ENCODE results near the gene ADARB2.

ADARB2 gene

DNA sequence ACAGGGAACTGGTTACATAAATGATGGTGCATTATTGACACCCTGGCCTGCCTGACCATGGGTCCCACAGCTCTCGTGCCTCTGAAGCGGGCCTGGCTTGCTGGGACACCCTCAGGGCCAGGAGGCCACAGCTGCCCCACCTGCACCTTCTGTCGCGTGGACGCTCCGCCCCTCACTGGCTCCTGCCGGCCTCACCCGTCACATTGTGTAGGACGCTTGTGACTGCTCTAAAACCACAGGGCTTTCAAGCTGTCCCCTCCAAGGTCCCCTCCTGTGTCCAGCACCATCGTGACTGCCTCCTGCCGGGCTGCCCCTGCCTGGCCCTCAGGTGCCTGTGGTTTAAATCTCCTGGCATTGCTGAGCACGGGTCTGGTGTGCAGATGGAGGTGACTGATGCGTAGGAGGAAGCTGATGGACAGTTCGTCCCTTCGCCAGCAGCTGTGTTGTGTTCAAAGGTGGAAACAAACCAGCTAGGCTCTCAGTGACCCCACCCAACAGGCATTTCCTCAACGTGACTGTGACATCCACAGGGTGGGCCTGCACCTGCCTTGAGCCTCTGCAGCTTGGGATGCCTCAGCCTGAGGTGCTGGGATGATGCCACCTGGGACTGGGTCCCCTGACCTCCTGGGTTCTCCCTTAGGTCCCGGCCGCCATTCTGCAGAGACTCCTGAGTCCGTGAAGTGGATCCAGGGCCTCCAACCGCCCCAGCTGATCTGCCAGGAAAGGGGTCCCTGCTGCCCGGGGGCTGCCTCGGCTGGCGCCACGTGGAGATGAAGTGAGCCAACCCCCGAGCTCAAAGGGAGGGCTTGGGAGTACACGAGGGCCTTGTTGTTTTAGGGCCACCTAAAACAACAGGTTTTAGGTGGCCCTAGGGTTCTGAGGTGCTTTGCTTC is 532.6 kb downstream of the ADARB2 start:
- no peak for DNase-seq (ENCODE audit: low spot score)

DNA sequence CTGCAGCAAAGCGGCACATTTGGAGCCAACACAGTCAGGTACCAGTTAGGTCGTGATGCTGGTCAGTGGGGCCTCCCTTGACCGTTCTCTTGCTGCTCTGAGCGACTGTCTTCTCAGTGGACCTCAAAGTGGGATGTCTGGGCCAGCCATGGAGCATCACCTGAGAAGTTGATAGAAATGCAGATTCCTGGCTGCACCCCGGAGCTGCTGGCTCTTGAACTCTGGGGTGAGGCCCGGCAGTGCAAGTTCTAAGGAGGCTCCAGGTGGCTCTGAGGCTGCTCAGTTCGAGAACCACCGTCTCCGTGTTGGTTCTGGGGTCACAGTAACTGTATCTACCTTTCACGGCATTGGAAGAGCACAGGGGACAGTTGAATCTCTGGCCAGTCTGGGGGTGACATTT is 533.6 kb downstream of the ADARB2 start:
- no peak for DNase-seq (ENCODE audit: low spot score)

DNA sequence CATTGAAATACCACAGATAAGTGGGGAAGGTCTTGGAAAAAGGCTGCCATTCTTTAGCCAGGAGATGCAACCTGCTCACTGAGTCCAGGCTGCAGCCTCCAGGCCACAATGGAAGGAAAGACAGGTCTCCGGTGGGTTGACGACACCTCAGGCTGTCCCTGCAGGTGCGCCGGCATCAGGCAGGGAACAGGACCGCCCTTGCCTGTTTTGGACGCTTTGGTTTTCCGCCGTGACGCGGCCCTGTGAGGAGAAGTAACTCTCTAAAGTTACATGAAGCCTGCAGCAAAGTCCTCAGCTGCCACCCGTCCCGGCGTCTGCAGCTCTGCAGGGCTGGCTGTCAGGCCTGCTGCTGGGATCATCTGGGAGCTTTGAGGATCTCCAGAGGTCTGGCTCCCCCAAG is 534.1 kb downstream of the ADARB2 start:
- DNase-seq (ENCODE audit: low spot score): no peak

DNA sequence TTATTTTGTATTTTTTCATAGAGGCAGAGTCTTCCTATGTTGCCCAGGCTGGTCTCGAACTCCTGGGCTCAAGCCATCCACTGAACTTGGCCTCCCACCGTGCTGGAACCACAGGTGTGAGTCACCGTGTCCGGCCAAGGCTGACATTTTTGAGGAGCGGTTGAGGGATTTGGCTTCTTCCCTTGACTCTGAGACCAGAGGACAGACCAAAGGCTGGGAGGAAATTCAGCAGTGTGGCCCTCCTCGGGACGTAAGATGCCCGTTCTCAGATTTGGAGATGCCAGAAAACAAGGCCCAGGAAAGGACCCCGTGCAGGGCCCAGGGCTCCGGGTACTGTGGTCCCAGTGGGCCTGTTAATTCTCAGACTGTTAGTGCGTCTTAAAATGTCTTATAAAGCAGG is 535.0 kb downstream of the ADARB2 start:
- DNase-seq (ENCODE audit: low spot score): no peak

DNA sequence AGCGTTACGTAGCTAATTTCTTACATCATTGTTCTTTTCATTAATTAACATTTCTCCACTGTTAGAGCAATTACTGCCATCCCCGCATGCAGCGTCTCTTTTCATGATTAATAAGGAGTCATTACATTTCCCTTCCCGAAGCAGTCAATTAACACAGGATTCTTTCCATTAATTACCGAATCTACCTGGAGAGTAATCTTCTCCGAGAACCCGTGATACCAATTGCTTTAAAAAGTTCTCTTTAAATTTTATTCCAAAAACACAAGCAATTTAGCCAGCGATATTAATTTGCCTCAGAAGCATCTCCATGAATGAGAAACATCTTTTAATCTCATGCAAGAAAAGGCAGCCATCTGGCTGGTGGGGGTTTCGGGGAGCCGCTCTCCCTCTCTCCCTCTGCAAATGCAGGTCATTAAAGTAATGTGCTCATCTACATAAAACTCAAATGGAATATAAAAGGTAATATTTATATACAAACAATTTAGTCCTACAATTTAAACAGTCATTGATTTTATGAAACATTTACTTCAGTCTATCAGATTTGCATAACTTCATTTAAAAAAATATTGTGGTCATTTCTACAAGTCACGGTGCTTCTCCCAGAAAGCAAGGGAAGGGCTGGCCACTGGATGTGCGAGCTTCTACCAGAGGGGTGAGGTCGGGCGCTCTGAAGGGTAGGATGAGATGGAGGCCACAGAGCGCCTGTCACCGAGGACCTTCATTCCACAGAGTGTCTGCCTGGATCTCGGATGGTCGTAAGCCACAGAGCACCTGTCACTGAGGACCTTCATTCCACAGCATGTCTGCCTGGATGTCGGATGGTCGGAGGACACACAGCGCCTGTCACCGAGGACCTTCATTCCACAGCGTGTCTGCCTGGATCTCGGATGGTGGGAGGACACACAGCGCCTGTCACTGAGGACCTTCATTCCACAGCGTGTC is 536.2 kb downstream of the ADARB2 start:
- no peak for DNase-seq (ENCODE audit: low spot score)

DNA sequence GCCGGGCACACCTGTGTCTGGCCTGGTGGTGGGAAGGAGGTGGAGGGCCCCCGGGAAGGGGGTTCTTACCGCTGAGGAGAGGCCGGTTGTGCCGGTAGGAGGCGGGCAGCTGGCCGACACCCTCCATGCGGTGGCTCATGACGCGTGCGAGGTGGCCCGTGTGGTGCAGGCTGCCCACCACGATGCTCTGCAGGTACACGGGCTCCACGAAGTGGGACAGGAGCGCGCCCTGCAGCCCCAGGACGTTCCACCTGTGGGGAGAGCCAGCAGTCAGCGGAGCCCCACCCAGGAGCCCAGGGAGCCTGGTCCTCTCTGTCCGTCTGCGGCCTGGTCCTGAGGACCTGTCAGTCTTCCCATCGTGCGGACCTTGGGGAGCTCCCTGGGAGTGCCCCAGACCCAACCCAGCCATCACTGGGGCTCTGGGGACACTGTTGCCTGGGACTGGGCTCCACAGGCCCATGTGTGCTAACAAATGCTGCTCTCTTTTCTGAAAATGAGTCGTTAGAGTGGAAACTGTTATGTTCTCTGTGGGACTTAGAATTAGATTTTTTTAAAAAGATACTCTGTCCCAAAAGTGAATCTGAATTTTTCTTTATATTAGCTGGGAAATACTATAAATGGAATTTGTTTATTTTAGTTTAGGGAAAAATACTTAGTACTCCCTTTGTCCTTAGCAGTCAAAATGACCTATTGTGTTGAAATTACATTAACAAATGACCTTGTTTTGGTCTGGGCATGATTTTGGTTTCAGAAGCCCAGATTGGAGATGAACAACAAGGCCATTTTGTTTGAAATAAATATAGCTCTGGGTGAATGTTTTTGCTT is 537.2 kb downstream of the ADARB2 start:
- DNase-seq (ENCODE audit: low spot score): no peak

DNA sequence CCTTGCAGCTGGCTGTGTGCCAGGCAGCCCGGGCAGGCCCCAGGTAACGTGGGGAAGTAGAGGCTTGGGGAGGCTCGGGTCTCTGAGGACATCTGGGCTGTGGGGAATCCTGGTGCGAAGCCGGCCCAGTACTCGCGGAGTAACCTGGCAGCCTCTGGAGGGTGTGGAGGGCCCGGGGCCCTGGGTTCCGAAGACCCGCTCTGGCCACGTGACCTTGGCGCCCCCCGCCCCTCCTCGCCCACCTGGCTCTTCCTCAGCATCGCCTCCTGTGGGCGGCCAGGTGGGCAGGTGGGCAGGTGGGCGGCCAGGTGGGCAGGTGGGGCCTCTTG is 538.0 kb downstream of the ADARB2 start:
- no peak for DNase-seq (ENCODE audit: low spot score)

DNA sequence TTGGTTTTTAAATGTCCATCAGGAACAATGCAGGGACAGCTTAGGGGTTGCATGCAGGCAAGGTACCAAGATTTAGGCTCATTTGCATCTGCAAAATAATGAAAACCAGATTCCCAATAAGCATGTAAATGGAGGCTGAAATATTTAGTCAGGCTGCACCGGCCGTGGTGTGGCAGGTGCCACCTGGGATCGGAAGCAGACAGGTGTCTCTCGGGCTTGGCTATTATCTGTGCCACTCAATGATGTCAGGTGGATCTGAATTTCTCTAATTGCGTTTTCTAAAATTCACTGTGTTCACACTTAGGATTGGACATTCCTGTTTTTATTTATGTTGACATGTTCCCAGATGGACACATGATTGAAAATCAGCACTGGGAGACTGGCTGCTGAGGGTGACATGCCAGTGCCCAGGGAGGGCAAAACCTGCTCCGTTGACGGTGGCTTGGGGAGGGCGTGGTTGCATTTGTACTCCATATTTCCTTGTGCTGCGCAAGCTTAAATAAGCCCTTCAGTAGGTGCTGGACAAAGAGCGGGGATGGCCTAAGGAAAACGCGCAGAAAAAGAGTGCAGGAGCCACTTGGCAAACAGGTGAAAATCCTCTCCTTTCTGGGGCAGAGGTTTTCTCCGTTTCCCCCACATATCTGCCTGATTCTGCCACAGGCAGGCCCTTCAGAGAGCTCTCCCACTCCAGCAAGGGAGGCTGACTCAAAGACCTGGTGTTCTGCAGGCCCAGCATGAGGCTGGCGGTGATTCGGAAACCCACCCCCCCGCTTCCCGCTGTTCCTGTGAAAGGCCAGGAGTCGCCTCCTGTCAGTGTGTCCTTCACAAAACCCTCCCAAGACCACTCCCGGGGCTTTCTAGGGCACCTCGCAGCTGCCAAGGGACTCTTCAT is 538.6 kb downstream of the ADARB2 start:
- no peak for DNase-seq (ENCODE audit: low spot score)

DNA sequence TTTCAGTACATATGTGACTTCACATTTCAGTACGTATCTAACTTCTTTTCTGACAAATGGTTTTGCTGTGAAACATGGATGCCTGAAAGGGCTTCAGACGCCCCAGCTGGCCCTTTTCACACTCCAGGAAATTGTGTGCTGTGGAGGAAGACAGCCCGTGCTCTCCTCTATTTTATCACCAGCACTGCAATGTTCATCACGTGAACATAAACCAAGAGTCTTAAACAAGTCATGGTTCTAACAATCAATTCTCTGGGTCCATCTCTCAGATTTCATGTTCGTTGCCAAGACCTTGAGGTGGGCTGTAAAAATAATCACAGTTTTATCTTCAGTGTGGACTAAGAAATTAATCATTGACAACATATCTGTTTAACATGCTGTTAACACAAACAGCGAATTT is 539.9 kb downstream of the ADARB2 start:
- DNase-seq (ENCODE audit: low spot score): no peak

DNA sequence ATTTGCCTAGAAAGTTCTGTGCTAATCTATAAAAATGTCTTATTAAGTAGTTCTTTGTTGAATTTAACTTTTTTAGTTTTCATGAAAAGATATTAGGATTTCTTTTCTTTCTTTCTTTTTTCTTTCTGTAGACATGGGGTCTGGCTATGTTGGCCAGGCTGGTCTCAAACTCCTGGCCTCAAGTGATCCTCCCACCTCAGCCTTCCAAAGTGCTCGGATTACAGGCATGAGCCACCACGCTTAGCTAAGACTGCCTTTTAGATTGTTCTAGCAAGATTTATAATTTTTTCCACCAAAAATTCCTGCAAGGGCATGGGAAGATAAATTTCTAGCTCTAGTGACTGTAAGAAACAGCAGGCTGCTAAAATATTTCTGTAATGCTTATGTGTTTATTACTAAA is 540.7 kb downstream of the ADARB2 start:
- DNase-seq (ENCODE audit: low spot score): no peak

DNA sequence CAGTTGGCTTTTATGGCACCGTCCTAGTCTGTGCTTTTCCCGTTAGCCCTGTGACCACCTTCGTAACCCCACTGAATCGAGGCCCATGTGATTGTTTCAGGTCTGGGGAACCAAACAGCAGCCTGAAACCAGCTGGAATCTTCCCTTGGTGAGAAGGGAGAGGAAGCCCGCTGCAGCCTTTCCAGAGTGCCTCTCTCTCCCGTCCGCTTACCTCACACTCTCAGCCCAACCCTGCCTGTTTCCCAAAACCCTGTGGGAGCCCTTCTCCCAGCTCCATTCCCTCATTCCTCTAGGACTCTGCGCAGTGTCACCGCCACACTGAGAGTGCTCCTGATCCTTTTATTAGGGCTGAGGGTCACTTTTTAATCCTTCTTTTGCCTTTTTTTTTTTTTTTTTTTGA is 541.5 kb downstream of the ADARB2 start:
- no peak for DNase-seq (ENCODE audit: low spot score)

DNA sequence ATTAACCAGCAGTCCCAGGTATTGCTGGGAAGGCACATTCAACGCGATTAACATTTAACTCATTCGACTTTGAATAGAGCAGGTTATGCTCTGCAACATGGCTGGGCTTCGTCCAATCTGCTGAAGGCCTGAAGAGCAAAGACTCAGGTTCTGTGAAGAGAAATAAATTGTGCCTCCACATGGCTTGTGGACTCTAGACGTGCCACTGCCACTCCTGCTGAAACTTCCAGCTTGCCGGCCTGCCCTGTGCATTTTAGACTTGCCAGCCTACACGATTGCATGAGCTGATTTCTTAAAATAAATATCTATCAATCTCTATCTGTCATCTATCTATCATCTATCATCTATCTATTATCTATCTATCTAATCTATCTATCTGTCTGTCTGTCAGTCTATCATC is 543.2 kb downstream of the ADARB2 start:
- DNase-seq (ENCODE audit: low spot score): no peak

DNA sequence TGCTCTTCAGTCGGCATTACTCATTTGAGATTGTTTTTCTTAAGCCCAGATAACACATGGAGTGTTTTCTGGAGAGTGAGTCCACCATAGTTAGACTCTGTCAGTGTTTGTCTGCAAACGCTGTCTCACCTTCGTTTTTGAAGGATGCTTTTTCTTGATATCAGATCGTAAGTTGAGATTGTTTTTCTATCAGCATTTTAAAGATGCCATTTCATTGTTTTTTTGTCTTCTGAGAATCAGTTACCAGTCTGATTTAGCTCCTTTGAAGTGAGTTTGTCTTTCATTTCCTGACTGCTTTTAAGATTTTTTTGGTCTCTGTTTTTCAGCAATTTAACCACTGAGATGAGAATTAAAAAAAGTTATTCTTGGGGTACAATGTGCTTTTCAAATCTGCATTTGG is 543.8 kb downstream of the ADARB2 start:
- no peak for DNase-seq (ENCODE audit: low spot score)

DNA sequence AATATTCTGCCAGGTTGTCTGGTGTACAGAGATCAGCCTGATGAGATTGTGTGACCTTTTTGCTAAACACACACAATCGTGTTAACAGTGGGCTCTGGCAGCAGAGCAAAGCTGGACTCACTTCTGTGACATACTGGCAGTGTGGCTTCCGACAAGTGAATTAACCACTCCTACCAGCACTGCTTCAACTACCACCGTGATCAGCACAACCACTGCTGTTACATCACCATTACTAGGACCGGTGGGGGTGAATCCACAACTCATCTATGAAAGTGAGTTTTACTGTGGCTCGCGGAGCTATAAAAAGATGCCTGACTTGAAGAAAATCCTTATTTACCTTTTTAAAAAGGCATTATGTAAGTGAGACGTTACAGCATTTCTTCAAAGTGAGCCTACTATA is 545.6 kb downstream of the ADARB2 start:
- no peak for DNase-seq (ENCODE audit: low spot score)

DNA sequence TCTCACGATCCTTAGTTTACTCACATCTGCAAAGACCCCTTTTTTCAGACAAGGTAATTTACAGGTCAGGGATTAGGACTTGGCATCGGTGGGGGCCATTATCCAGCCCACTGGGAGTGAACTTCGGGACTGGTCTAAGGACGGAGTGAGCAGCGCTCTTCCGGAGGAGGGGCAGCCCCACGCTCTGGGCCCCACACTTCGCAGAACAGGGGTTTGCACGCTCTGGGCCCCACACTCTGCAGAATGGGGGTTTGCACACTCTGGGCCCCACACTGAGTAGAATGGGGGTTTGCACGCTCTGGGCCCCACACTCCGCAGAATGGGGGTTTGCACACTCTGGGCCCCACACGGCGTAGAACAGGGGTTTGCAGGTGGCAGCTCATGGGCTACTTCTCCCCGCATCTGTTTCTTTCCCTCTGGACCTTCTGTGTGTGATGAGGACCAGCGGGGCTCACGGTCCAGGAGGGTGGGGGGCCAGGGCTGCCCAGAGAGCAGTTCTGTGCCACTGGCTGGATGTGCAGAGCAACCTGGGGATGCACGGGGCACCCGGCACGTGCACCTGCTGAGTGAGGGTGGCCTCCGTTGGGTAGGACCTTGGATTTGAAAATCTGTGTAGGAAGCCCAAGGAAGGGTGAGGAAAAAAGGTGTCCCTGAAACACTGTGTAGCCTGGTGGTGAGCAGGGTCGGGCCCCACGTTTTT is 546.4 kb downstream of the ADARB2 start:
- DNase-seq (ENCODE audit: low spot score): no peak

DNA sequence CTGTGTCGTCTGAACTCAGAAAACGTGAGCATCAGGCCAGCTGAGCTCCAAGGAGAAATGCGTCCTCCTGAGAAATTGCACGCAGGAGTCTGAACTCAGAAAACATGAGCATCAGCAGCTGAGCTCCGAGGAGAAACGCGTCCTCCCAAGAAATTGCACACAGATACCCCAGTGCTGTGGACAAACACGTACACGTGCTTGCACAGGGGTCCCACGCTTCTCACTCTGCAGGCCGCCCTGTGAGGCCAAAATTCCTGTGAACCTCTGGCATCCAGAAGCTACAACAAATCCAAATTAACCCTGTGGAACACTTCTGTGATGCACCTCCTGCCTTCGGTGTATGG is 547.3 kb downstream of the ADARB2 start:
- DNase-seq (ENCODE audit: low spot score): no peak

DNA sequence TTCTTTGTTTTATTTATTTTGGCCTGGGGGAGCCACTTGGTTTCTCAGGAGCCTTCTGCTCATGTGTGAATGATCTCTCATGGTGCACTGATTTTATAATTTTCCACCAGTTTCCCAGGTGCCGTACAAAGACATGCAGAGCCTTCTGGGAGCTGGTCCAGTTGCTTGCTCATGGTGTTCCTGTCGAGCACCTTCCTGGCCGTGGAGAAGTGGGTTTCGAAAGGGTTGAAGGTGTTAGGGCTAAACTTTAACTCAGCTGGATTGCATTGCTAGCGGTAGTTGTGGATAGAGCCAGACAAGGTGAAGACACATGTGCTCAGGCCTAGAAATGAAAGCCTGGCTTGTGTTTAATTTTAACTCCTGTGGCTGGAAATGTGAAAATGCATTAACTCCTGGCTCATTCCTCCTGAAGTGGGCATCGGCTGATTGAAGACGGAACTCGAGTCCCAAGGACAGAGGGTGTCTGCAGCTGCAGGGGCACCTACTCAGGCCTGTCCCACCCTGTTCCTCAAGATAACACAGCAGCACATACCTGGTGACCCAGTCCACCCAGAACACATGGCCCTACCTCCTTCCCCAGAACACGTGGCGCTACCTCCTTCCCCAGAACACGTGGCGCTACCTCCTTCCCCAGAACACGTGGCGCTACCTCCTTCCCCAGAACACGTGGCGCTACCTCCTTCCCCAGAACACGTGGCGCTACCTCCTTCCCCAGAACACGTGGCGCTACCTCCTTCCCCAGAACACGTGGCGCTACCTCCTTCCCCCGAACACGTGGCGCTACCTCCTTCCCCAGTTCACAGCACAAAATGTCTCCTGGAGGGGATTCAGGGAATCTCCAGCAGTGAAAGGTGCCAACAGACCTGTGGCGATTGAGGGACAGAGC is 547.9 kb downstream of the ADARB2 start:
- no peak for DNase-seq (ENCODE audit: low spot score)

DNA sequence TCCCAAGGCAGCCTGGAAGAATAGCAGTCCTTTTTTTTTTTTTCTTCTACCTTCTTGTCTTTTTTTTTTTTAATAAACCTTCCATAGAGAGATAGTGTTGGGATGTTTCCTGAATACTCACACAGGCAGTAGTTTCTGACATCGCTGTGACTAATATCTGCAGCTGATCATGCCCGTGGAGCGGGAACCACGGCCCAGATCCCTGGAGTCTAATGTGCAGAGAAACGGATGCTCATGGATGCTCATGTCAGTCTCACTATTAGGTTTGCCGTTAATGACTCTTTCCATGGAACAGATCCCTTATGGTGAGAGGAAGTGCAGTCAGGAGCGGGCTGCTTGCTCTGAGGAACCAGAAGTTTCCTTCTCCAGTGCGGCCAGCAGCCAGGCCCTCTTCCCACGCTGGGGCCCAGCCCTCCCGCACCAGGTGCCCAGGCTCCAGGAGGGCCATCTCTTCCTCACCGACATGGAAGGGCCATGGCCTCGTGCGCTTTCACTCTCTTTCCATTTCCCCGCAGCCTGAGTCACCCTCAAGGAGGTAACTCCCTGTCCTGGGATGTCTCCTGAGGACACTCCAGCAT is 548.7 kb downstream of the ADARB2 start:
- no peak for DNase-seq (ENCODE audit: low spot score)

DNA sequence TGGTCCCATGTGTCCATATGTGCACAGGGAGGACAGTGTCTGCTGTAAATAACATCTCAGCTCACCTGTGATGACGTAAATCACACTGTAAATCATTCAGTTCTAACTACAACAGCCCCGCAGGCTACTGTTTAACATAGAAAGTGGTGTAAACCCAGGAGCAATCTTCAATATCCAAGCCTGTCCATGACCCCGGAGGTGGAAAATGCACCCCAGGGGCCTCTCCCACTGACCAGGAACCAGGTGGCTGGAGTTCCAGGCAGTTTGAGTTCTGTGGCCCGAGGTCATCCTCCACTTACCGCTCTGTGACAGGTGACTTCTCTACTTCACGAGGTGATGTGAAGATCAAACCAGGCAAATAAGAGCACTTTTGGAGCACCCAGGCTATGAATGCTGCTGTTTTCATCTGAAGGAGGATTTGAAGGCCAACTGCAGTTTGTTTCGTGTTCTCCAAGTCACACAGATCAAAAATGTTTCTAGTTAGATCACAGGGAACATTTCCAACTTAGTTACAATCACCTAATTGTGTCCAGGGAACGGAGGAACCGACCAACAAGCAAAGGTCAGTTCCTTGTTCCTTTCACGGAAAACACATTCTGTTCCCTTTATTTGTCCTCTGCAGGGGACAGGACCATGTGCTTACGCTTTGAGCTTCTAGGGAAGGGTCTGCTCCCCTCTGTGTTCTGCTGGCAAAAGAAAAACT is 549.3 kb downstream of the ADARB2 start:
- DNase-seq (ENCODE audit: low spot score): no peak

Data from GM03348 (cell line).